ENCODE measurements around the gene RNF157. TPM values are rescaled to one million over a fixed set of nuclear protein-coding genes. Genes with fewer than 3 reads are reported as not detected.

The RNF157 gene
- total RNA-seq, 1 donor from 2014 or later, result 18.7 TPM

GRCh38 chr17:76125391-76125675, 115.0 kb downstream of the RNF157 start:
- Mint-ChIP-seq H3K4me3 (ENCODE audit: unreplicated experiment) (no peak overlapping the region), H3K36me3 (ENCODE audit: low read depth, unreplicated experiment) (no peaks in the 10 kb centered on the region), H3K4me1 (ENCODE audit: unreplicated experiment) (peaks cover 22% of the 10 kb centered on the region), H3K27ac (ENCODE audit: unreplicated experiment) (no peak overlapping the region), H3K27me3 (ENCODE audit: unreplicated experiment) (peaks cover 10% of the 10 kb centered on the region), H3K9me3 (ENCODE audit: unreplicated experiment) (no peaks in the 10 kb centered on the region)
- no peak for DNase-seq (ENCODE audit: low spot score)
- no peak for TF ChIP-seq CTCF (IDR thresholded peaks at IDR 0.05; ENCODE audit: unreplicated experiment)

- H3K27me3 Mint-ChIP-seq (ENCODE audit: unreplicated experiment), result peaks cover 9% of the 10 kb centered on the region
- H3K4me3 Mint-ChIP-seq (ENCODE audit: unreplicated experiment), result no peak overlapping the region
- no peaks in the 10 kb centered on the region for H3K9me3 Mint-ChIP-seq (ENCODE audit: unreplicated experiment)
- no peak for TF ChIP-seq CTCF (IDR thresholded peaks at IDR 0.05; ENCODE audit: unreplicated experiment)
- peaks cover 22% of the 10 kb centered on the region for H3K4me1 Mint-ChIP-seq (ENCODE audit: unreplicated experiment)
- DNase-seq (ENCODE audit: low spot score), result no peak
- no peaks in the 10 kb centered on the region for H3K36me3 Mint-ChIP-seq (ENCODE audit: low read depth, unreplicated experiment)
- no peak overlapping the region for H3K27ac Mint-ChIP-seq (ENCODE audit: unreplicated experiment)
These were observed 115.5 kb downstream of the RNF157 start for GRCh38 chr17:76124582-76125390.

- Mint-ChIP-seq H3K4me3 (ENCODE audit: unreplicated experiment) (no peak overlapping the region), H3K4me1 (ENCODE audit: unreplicated experiment) (peaks cover 22% of the 10 kb centered on the region), H3K9me3 (ENCODE audit: unreplicated experiment) (no peaks in the 10 kb centered on the region), H3K36me3 (ENCODE audit: low read depth, unreplicated experiment) (no peaks in the 10 kb centered on the region), H3K27me3 (ENCODE audit: unreplicated experiment) (peaks cover 9% of the 10 kb centered on the region), H3K27ac (ENCODE audit: unreplicated experiment) (no peak overlapping the region)
- no peak for DNase-seq (ENCODE audit: low spot score)
- no peak for TF ChIP-seq CTCF (IDR thresholded peaks at IDR 0.05; ENCODE audit: unreplicated experiment)
These were observed 116.3 kb downstream of the RNF157 start for GRCh38 chr17:76123749-76124581.

GRCh38 chr17:76123191-76123499, 117.1 kb downstream of the RNF157 start:
- Mint-ChIP-seq H3K27me3 (ENCODE audit: unreplicated experiment) (peaks cover 9% of the 10 kb centered on the region), H3K27ac (ENCODE audit: unreplicated experiment) (no peak overlapping the region), H3K36me3 (ENCODE audit: low read depth, unreplicated experiment) (no peaks in the 10 kb centered on the region), H3K4me3 (ENCODE audit: unreplicated experiment) (no peak overlapping the region), H3K4me1 (ENCODE audit: unreplicated experiment) (peaks cover 22% of the 10 kb centered on the region), H3K9me3 (ENCODE audit: unreplicated experiment) (no peaks in the 10 kb centered on the region)
- no peak for DNase-seq (ENCODE audit: low spot score)
- TF ChIP-seq CTCF (IDR thresholded peaks at IDR 0.05; ENCODE audit: unreplicated experiment), result no peak

Data from endothelial cell (in vitro differentiated cells).